ENCODE data around the gene PHF14. TPM values are rescaled to one million over a fixed set of nuclear protein-coding genes. Genes with fewer than 3 reads are reported as not detected.
"Not testable (repeated sequence)": the region's sequence is repeated elsewhere in the genome, so short reads cannot be mapped to it uniquely, and the experiment has no call there.

The PHF14 gene
- total RNA-seq, 2 donors from 2014 or later: 13.0 to 14.3 TPM

GRCh38 chr7:10977113-10977512, 3.4 kb downstream of the PHF14 start:
- TF ChIP-seq CTCF (IDR thresholded peaks at IDR 0.05): no peak
- H3K27ac ChIP-seq: no peak overlapping the region
- no peak for DNase-seq (ENCODE audit: low spot score)
- peaks cover 0 to 17% of the 10 kb centered on the region in 2 donors for H3K4me1 ChIP-seq
- H3K36me3 ChIP-seq: no peaks in the 10 kb centered on the region
- H3K9me3 ChIP-seq: no peaks in the 10 kb centered on the region
- no peaks in the 10 kb centered on the region for H3K27me3 ChIP-seq
- no peak overlapping the region for H3K4me3 ChIP-seq

GRCh38 chr7:10981317-10981716, 7.6 kb downstream of the PHF14 start:
- Histone ChIP-seq H3K9me3 (no peaks in the 10 kb centered on the region), H3K4me1 (no peaks in the 10 kb centered on the region), H3K36me3 (no peaks in the 10 kb centered on the region), H3K27me3 (no peaks in the 10 kb centered on the region), H3K4me3 (no peak overlapping the region), H3K27ac (no peak overlapping the region)
- DNase-seq (ENCODE audit: low spot score): no peak
- TF ChIP-seq CTCF (IDR thresholded peaks at IDR 0.05): no peak

- H3K9me3 ChIP-seq; H3K36me3 ChIP-seq; DNase-seq (ENCODE audit: low spot score); H3K27me3 ChIP-seq; H3K27ac ChIP-seq; H3K4me3 ChIP-seq; H3K4me1 ChIP-seq: not testable (repeated sequence)
Observed at GRCh38 chr7:10990748-10991147, 17.1 kb downstream of the PHF14 start.

- not testable (repeated sequence) for H3K4me1 ChIP-seq; H3K9me3 ChIP-seq; H3K27me3 ChIP-seq; DNase-seq (ENCODE audit: low spot score); H3K27ac ChIP-seq; H3K36me3 ChIP-seq; H3K4me3 ChIP-seq
Observed at GRCh38 chr7:10995482-10996166, 22.0 kb downstream of the PHF14 start.

- no peak for TF ChIP-seq CTCF (IDR thresholded peaks at IDR 0.05)
- no peaks in the 10 kb centered on the region for H3K4me1 ChIP-seq
- H3K27ac ChIP-seq: no peak overlapping the region
- H3K27me3 ChIP-seq: no peaks in the 10 kb centered on the region
- DNase-seq (ENCODE audit: low spot score): no peak
- no peak overlapping the region for H3K4me3 ChIP-seq
- H3K36me3 ChIP-seq: no peaks in the 10 kb centered on the region
- H3K9me3 ChIP-seq: no peaks in the 10 kb centered on the region
Observed at GRCh38 chr7:10998996-10999757, 25.5 kb downstream of the PHF14 start.

GRCh38 chr7:11005202-11005601, 31.5 kb downstream of the PHF14 start:
- TF ChIP-seq CTCF (IDR thresholded peaks at IDR 0.05): no peak
- Histone ChIP-seq H3K4me3 (no peak overlapping the region), H3K27ac (no peak overlapping the region), H3K27me3 (no peaks in the 10 kb centered on the region), H3K4me1 (no peaks in the 10 kb centered on the region), H3K9me3 (no peaks in the 10 kb centered on the region), H3K36me3 (no peaks in the 10 kb centered on the region)
- no peak for DNase-seq (ENCODE audit: low spot score)
